Astrocyte of the hippocampus (primary cell): ENCODE measurements around the gene MFSD6L.
A peak's percentile ranks its signal among the peaks of the same experiment; 100 is the strongest.
"Not testable (repeated sequence)": the region's sequence is repeated elsewhere in the genome, so short reads cannot be mapped to it uniquely, and the experiment has no call there.

Experiments used
- DNase-seq: peaks from one replicate; pipeline ENCODE4 v3.0.0; 2011; ENCODE audit warnings: low read depth, low spot score

The MFSD6L gene

DNA sequence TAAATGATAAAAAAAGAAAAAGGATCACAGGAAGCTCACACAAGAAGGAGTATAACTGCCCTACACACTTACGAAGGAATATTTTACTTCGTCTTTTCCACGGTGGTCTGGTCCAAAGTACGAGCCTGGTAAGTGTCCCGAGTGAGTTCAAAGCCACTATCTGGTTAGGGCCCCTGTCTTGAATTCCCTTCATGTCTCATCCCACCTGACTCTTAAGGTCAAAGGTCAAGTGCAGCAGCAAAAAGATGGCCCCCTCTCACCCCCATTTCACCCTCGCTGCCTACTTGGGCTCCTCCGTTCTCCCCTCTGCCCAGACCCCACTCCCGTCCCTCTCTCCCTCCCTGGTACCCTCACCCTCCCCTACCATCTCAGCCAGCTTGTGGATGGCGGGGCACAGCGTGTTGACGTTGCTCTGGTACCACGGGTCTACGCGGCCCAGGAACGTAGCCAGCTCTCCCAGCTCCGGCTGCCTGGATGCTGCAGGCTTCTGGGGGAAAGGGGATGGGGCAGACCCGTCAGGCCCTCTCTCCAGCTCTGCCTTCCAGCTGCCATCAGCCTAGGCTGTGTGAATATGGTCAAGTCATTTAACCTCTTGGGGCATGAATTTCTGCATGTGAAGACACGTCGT is 27.8 kb upstream of the MFSD6L start:
- DNase-seq = no peak

DNA sequence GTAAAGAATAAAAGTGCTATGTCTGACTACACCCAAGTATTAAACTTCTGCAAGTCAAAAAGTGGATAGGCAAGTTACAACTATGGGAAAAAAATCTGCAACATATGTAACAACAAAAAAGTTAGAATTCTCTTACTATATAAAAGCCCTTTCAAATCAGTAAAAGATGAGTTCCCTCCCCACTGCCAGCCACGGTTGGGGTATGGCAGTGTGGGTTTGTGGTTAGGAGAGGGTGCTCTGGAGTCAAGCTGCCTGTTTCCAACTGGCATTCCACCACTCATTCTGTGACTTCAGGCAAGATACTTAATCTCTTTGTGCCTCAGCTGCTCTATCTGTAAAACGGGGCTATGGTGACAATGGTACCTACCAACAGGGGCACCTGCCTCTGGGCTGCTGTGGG is 26.6 kb upstream of the MFSD6L start:
- DNase-seq = no peak

DNA sequence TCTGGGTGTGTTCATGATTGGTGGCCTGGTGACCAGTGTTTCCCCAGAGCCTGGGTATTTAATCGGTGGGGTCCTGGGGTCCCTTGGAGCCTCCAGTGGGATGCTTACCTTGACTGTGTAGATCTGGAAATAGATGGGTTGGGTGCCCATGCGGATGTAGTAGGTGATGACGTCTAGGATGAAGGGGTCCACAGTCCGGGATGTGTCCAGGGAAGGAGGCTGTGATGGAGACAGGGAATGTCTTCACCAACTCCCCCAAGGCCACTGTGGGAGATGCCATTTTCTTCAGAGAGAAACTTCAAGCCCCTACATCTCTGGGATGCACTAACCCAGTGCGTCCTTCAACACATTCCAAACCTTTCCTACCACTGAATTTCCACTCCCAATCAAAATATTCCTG is 24.1 kb upstream of the MFSD6L start:
- no peak for DNase-seq

DNA sequence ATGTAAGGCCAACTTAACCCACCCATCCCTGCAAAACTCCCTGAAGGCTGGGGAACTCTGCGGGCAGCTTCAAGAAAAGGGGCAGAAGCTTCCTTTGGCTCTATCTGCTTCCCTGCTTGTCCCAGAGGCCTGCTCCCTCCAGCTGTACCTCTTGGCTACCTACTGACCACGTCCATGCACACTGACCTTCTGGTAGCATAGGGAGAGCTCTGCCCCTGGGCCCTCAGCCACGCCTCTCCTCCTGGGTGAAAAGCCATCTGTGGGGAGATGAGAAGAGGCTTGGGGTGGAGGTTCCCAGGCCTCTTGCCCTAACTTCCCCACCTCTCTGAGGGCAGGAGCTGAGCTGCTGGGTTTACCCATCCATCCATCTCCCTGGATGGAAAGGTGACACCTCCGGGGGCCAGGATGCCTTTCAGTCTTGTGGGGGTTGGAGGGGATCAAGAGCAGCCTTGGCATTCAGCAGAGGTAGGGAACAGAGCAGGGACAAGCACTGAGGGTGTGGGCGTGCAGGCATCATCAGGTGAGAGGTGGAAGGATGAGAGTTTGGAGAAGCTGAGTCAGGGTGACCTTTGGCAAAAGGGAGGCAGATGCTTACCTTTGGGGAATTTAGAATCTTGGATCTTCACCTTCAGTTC is 23.4 kb upstream of the MFSD6L start:
- no peak for DNase-seq

DNA sequence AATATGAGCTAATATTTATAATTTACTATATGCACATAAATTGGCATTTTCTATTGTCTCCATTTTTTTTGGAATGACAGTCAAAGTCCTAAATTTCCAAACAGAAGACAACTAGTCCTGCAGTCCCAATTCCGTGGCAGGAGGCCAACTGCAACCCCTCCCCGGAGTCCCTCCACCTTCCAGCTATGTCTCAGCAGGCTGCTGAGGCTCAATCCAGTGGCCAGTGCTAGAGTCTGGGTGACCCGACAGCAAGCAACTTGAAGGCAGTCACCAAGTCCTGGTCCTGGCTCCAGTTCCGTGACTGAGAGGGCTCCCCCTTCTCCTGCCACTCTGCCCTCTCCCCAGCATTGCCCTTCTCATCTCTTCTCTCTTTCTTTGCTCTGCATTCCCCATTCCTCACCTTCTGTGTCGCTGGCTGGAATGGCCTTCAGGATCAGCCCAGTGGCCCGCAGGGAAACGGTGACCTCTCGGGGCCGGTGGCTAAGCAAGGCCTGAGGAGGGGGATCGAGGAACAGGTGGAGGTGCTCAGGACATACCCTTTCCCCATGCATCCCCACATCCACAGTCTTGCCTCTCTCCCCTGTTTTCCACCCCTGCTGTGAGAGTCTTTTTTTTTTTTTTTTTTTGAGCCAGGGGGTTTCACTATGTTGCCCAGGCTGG is 22.4 kb upstream of the MFSD6L start:
- DNase-seq = no peak

DNA sequence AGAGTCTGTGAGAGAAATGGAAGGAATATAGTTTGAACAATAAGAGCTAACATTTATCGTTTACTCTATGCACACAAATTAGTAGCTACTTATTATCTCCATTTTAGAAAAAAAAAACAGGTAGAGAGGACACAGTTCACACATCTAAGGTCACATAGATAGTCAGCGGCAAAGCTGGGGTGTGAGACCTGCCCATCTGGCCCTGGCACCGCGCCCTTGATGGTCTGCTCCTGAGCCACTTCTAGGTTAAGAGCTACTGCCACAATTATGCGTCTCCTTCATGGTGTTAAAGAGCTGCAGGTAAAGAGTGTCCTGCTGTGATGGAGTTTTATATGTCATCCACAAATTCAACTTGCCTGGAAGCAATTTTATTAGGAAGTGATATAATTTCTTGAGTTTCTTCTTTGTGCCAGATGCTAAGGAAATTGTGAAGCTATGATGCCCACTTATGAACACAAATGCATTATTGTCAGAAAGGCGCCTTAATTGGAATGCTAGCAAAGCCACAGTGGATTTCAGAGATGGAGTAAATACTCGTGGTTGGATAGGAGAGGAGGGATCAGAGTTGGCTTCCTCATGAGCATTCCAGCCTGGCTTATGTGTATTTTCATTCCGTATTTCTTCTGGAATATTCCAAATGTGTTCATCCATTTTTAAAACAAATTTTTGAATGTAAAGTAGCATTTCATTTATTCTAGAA is 21.3 kb upstream of the MFSD6L start:
- peak; percentile 28 for DNase-seq

DNA sequence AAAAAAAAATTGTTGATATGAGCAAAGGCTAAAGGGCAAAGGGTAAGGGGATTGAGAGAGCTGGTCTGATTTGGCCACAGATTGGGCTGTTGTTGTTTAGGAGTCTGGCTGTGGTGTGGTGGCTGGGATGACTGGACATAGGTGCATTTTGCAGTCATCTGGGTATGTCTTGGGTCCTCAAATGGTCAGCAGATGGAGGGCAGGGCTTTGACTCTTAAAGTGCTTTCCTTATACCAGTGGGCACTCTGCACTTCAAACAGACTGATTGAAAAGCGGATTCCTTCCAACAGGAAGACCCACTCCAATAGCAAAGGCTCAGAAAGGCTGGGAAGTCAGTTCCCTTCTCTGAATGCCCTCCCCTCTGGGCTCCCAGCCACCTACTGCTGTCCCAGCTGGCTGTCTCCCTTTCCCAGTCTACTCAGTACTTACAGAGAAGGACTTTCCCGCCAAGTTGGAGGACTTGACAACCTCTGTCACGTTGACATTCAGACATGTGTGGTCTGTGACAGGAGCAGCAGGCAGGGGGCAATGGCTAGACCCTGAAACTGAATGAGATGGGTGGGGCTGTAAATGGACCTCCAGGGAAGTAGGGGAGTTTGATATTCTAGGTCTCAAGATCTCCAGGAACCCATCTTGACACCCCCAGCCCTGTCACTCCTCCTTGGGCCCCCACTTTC is 19.6 kb upstream of the MFSD6L start:
- DNase-seq = no peak

DNA sequence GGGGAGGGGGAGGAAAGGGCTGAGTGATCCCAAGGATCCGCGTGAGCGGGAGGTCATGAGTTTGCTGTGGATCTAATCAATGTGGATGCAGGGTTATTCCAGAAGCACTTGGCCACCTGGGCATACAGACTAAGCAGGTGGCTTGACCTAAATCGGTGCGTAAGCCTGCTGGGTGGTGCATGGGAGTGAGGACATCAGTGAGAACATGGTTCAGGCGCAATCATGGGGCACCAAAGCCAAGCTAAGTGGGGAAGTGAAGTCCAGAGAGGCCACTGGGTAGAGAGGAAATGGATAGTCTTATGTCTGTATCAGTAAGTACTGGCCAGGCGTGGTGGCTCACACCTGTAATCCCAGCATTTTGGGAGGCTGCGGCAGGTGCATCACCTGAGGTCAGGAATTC is 18.9 kb upstream of the MFSD6L start:
- DNase-seq = no peak

DNA sequence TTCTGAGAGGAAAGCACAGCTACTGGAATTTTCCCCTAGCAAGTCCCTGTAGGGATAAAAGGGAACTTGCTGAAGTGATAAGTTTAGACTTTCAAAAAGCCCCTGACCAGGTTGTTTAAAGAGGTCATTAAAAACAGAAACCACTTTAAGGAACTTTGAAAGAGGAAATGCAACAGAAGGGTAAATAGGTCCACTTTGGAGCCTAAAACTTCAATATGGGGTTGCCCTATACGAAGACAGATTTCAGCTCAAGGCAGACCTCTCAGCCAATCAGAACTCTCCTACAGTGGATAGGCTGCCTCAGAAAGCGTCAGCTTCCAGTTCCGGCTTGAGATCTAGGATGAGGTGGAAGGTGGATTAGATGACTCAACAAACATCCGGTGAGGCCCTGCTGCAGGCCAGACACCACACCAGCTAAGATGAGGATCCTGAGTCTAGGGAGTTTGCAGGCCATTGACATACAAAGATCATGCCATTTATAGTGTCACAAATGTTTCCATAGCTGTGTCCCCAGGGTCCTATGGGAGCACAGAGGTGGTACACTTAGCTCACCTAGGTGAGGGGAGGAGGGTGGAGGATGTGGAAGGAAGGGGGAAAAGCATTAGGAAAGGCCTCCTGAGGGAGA is 7.9 kb upstream of the MFSD6L start:
- DNase-seq = no peak

DNA sequence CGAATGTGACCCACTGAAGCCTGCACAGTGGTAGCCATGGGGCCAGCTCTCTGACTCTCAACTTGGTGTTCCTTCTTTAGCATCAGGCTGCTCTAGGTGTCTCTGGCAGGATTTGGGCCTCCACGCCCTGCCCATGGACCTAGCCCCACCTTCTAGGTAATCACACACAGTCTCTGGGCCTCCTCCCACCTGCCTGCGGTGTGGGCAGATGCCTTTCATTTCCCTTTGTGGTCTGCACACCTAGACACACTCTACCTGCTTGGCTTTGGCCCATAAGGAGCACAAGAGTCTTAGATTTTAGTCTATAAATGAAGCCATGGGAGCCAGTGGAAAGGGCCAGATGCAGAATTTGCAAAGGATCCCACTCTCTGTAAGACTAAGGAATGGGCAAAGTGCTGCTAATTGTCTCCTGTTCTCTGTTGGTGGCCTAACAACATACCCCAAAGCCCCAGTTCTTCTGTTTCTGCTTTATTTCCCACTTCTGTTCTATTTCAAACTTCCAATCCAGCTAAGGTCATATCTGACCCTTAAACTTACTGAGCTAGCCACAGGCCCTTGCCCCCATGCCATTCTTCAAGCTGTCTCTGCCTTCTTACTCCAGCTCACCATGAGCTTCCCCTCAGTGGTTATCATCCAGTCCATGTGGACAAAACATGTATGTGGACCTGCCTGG is 7.2 kb upstream of the MFSD6L start:
- DNase-seq = no peak

DNA sequence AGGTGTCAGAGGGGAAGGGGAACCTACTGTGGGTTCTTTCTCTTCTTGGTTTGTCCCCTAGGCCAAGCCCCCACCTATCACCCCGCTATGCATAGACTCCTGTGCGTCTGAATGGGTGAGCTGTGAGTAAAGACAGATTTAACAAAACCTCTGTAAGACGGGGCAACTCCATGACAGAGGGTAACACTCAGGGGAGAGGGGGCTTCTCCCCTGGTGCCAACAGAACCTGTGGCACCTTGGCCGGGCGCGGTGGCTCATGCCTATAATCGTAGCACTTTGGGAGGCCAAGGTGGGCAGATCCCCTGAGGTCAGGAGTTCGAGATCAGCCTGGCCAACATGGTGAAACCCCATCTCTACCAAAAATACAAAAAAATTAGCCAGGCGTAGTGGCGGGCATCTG is 6.2 kb upstream of the MFSD6L start:
- not testable (repeated sequence) for DNase-seq

DNA sequence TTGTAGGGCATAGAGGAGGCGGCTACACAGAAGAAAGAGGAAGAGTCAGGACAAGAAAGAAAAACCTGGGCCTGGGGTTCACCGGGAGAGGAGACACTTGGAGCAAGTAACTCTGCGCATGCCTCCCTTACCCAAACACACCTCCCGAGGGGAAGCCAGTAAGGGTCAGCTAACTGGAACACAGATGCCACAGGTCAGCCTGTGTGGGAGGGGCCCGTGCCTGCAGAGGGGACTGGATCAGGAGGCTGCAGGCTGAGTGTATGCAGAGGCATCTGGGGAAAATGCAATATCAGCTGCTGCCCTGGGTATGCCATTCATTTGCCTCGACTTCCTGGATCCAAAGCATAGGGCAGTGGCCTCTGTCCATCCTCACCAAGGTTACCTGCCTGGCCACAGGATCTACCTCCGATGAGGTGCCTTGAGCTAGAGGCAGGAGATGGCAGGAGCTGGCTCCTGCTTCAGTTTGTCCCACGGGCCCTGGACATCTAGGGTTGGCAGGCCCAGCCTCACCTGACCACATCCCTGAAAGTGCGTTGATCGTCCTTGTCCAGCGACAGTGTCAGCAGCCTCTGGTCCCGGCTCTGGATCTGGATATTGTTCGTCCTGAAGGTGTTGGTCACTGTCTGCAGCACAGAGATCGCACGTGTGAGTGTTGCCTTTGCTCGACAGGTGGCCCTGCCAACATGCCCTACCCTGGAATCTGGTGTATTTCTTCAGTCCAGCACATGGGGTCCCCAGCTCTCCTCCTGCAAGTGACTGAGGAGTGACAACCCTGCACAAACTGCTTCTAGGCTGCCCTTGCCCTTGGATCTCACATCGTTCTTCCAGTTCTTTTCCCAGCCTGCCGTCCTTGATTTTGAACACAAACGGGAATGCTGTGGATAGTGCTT is 4.6 kb upstream of the MFSD6L start:
- DNase-seq = no peak

DNA sequence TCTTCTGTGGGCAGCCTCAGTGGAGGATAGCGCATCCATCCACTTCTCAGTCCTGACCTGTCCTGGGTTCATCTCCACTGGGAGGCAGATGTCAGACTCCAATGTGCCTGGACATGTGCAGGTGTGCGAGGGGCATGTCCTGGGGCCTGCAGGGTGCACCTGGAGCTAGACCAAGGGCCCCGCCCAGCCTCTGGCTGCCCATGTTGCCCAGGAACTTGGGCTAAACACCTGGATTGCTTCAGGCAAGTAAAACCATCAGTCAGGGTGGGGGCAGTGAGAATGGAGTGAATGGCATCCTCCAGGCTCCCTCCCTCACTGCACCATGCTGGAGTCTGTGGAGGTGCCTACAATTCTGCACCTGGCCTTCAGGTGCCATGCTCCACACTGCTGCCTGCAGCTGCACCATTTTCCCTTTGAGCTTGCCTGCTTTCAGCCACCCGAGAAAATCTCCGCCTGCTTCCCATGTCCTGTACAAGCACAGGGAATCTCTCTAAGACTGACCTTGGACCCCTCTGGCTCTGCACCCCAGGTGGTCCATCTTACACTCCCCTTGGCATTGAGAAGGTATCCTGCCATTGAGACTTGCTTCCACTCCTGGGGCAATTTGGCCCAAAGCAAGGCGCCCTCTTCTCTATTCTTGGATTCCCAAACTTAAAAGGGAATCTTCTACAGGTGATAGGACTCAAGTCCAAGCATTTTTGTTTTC is 2.1 kb upstream of the MFSD6L start:
- no peak for DNase-seq

DNA sequence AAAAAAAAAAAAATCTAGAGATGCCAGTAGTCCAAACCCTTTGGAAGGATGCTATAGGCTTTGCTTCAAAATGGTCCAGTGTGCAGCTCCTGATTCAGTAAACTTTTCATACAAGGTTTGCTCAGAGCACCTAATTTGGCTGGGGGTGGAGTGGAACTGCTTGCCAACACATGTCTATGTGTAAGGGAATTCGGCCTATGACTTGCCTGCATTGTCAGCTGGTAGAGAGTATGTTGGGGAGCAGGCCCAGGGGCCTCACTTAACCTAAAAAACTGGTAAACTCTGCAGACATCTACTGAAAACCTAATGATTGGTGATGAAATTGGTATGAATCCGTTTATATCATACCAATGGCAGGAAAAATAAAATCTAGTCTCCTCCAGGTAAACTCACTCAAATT is 1.5 kb upstream of the MFSD6L start:
- DNase-seq = no peak

DNA sequence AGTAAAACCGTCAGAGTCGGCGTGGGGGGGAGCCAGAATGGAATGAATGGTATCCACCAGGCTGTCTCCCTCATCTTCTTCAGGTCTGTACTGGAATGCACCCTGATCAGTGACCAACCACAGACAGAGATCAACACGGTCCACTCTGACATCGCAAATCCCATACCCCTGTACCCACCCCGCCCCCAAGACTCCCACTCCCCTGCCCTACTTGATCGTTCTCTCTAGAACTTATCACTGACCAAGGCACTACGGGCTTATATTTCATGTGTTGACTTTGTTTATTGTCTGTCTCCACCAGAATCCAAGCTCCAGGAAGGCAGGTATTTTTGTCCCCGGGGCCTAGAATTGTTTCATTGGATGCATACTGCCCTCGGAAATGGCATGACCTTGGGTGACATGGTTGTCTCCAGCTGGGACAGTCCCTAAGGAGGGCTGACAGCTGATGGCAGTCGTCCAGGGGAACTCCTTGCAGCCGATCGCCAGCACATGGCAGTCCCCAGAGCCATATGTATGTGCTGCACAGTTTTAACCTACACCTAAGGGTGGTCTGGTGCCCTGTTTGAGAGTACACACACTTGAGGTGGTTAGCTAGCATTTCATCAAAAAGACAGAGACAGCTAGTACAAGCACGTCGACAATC is 526 bp upstream of the MFSD6L start:
- no peak for DNase-seq

DNA sequence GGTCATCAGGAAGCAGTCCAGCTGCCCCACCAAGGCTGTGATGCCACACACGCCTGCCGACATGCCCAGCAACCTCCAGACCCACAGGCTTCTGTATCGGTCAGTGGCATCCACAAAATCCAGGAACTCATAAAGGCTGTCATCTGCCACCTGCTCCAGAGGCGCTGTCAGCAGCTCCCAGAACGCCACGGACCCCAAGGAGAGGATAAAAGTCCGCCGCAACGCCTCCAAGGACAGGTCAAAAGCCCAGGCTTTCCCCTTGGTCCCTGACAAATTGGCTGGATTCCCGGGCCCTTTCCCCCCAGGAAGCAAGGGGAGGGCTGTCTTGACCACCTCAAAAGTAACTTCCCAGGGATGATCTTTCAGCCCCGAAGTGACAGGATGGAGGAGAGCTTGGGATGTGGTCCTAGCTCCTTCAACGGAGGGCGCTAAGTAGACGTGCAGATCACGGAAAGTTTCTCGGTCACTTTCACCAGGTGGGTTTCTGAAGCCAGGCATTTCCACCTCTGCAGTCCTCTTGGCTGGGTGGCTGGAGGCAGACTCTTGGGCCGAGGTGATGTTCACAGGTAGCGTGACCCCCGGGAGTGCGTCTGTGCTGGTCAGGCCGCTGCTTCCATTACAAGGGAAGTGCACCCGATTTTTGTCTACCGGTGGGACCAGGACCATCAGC is 854 bp downstream of the MFSD6L start:
- no peak for DNase-seq

DNA sequence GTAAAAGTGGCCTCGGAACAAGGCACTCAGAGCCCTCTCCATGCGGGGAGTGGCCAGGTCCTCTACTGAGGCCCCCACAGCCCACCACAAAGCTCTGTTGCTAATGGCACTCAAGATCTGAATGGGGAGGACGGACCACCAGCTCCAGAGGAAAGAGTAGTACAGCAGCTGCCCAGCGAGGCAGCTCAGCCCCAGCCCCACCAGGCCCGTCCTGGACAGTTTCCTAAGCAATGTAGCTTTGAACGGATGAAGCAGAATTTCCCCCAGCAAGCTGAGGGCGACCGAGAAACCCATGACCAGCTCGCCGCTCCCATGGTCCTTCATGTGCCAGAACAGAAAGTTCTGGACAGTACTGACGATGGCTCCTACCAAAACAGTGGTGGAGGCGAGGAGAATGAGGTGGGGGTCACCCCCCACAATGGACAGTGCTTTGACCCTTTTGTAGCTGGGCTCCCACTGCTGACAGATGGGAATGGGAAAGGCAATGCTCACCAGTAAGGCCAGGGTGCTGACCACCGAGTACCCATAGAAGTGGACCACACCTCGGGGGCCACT is 1.5 kb downstream of the MFSD6L start:
- no peak for DNase-seq

DNA sequence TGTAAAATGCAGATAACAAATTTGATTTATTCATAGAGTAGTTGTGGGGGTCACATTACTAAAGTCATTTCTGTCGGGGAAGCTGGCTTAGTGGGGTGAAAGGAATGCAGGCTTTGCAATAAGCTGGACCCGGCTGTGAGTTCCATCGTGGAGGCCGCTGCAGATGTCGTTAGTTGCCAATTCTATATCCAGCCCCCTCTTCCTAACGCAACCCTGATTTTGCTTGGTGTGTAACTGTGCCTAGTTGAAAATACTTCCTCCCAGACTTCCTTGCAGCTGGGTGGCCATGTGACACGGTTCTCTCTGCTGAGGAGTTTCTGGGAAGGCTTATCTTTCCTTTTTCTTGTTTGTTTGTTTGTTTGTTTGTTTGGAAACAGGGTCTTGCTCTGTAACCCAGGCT is 4.5 kb downstream of the MFSD6L start:
- no peak for DNase-seq
